Esophagus muscularis mucosa (tissue), 4 donors: Measurements from ENCODE around the gene ZNF821. TPM values are rescaled to one million over a fixed set of nuclear protein-coding genes. Genes with fewer than 3 reads are reported as not detected.
"Not testable (repeated sequence)": the region's sequence is repeated elsewhere in the genome, so short reads cannot be mapped to it uniquely, and the experiment has no call there.

Experiments
- DNase-seq: peaks from one replicate; pipeline ENCODE4 v3.0.0-alpha.2; 2017; ENCODE audit errors: extremely low spot score
- H3K27ac ChIP-seq, 4 donors: fragments of 200-600 bp; sonication (generic); replicated peaks in 1 of 4; 1 replicate in 3 of 4; 2 replicates in 1 of 4; pipeline ENCODE4 v1.5.1; 2016 to 2019; ENCODE audit warnings: mild to moderate bottlenecking in 1 of 4
- H3K27me3 ChIP-seq, 4 donors: fragments of 200-600 bp; sonication (generic); one replicate each; pipeline versions ENCODE4 v1.5.1 to v1.6.0; 2016 to 2019
- H3K36me3 ChIP-seq, 4 donors: fragments of 200-600 bp; sonication (generic); one replicate each; pipeline ENCODE4 v1.5.1; 2016 to 2019
- H3K4me1 ChIP-seq, 4 donors: fragments of 200-600 bp; sonication (generic); one replicate each; pipeline ENCODE4 v1.5.1; 2016 to 2019
- H3K4me3 ChIP-seq, 4 donors: fragments of 200-600 bp; sonication (generic); 1 replicate in 2 of 4; 2 replicates in 2 of 4; pipeline ENCODE4 v1.5.1; 2016 to 2019; ENCODE audit warnings: mild to moderate bottlenecking in 4 of 4, moderate library complexity in 1 of 4
- H3K9me3 ChIP-seq, 4 donors: fragments of 200-600 bp; sonication (generic); 1 replicate in 3 of 4; 2 replicates in 1 of 4; pipeline ENCODE4 v1.5.1; 2016 to 2019
- CTCF ChIP-seq, 3 experiments: fragments of 200-600 bp in 2 of 3; fragments of 450-650 bp in 1 of 3; sonication (generic) in 2 of 3; IDR thresholded peaks; one replicate each; pipeline ENCODE4 v1.5.1; 2017 to 2019; ENCODE audit warnings: antibody characterized with exemption in 3 of 3, mild to moderate bottlenecking in 2 of 3, moderate library complexity in 1 of 3
- EP300 ChIP-seq: sonication (generic); formaldehyde crosslinking; IDR thresholded peaks from one replicate; pipeline ENCODE4 v1.6.1; 2017; ENCODE audit warnings: antibody characterized with exemption
- POLR2A ChIP-seq: fragments of 450-650 bp; IDR thresholded peaks from one replicate; pipeline ENCODE4 v1.6.1; 2017; ENCODE audit warnings: antibody characterized with exemption, moderate library complexity, mild to moderate bottlenecking, low read depth
- POLR2AphosphoS5 ChIP-seq, 2 donors: sonication (generic); formaldehyde crosslinking; IDR thresholded peaks; one replicate each; pipeline ENCODE4 v1.6.1; 2017; ENCODE audit warnings: antibody characterized with exemption in 2 of 2
- WGBS: methylation state at CpG from one replicate; pipeline ENCODE4 v1.1.5; 2018; 5-methylcytosine and 5-hydroxymethylcytosine counted together
- intact Hi-C: fragments of 100-400 bp; cut with DNase I; formaldehyde crosslinking; loops from one replicate; pipeline ENCODE4 v1.15.1; 2023
- total RNA-seq, 4 donors: library from RNA; depleted of rRNA; stranded (reverse); fragments of >200 nt; gene quantifications; one replicate each; pipeline versions ENCODE4 v1.1.0 to v1.2.1, GENCODE V29; 2016

The ZNF821 gene
- total RNA-seq, 4 donors from 2014 or later = 2.1 to 6.5 (median 5.9) TPM

- no peak overlapping the region for H3K4me3 ChIP-seq
- 82% methylated on average over 11 of the region's 11 CpGs for WGBS
- peaks cover 24 to 60% (median 48%) of the 10 kb centered on the region in 4 donors for H3K36me3 ChIP-seq
- no peak for TF ChIP-seq POLR2A
- TF ChIP-seq POLR2AphosphoS5 (IDR thresholded peaks at IDR 0.05) = no peak
- intact Hi-C loops = no loop called here
- H3K27me3 ChIP-seq = no peaks in the 10 kb centered on the region
- H3K4me1 ChIP-seq = peaks cover 35 to 69% (median 55%) of the 10 kb centered on the region in 4 donors
- no peaks in the 10 kb centered on the region for H3K9me3 ChIP-seq
- DNase-seq = no peak
- H3K27ac ChIP-seq = no peak overlapping the region
These were observed 32.5 kb upstream of the ZNF821 start for GRCh38 chr16:71916397-71916920.

GRCh38 chr16:71915350-71915749 lies 31.4 kb upstream of the ZNF821 start:
- Histone ChIP-seq H3K4me1 (peaks cover 35 to 78% (median 64%) of the 10 kb centered on the region in 4 donors), H3K27me3 (no peaks in the 10 kb centered on the region), H3K27ac (no peak overlapping the region), H3K36me3 (peaks cover 13 to 50% (median 37%) of the 10 kb centered on the region in 4 donors), H3K4me3 (no peak overlapping the region), H3K9me3 (no peaks in the 10 kb centered on the region)
- TF ChIP-seq POLR2AphosphoS5 (IDR thresholded peaks at IDR 0.05) (no peak), EP300 (no peak), CTCF (IDR thresholded peaks at IDR 0.05) (no peak), POLR2A (no peak)
- no peak for DNase-seq
- intact Hi-C loops = no loop called here
- 87% methylated on average over 2 of the region's 2 CpGs for WGBS

GRCh38 chr16:71914802-71915201 lies 30.8 kb upstream of the ZNF821 start:
- Histone ChIP-seq H3K27me3 (no peaks in the 10 kb centered on the region), H3K4me3 (no peak overlapping the region), H3K27ac (no peak overlapping the region), H3K9me3 (no peaks in the 10 kb centered on the region), H3K36me3 (peaks cover 9 to 45% (median 32%) of the 10 kb centered on the region in 4 donors), H3K4me1 (peaks cover 35 to 81% (median 67%) of the 10 kb centered on the region in 4 donors)
- TF ChIP-seq POLR2A (no peak), POLR2AphosphoS5 (IDR thresholded peaks at IDR 0.05) (no peak), CTCF (IDR thresholded peaks at IDR 0.05) (no peak), EP300 (no peak)
- intact Hi-C loops = no loop called here
- DNase-seq = no peak
- WGBS = 47% methylated on average over 2 of the region's 2 CpGs

GRCh38 chr16:71912534-71913275 lies 28.7 kb upstream of the ZNF821 start:
- TF ChIP-seq POLR2A = no peak
- TF ChIP-seq EP300 = no peak
- TF ChIP-seq POLR2AphosphoS5 (IDR thresholded peaks at IDR 0.05) = no peak
- TF ChIP-seq CTCF (IDR thresholded peaks at IDR 0.05) = no peak
- DNase-seq = no peak
- no peak overlapping the region for H3K4me3 ChIP-seq
- WGBS = 89% methylated on average over 6 of the region's 6 CpGs
- H3K27me3 ChIP-seq = no peaks in the 10 kb centered on the region
- intact Hi-C loops = no loop called here
- H3K36me3 ChIP-seq = peaks cover 0 to 25% (median 18%) of the 10 kb centered on the region in 4 donors
- H3K4me1 ChIP-seq = peaks cover 38 to 85% (median 75%) of the 10 kb centered on the region in 4 donors
- H3K9me3 ChIP-seq = no peaks in the 10 kb centered on the region
- H3K27ac ChIP-seq = no peak overlapping the region

- no peak for DNase-seq
- Histone ChIP-seq H3K27ac (no peak overlapping the region), H3K36me3 (peaks cover 0 to 12% (median 7%) of the 10 kb centered on the region in 4 donors), H3K27me3 (no peaks in the 10 kb centered on the region), H3K4me3 (no peak overlapping the region), H3K4me1 (peaks cover 28 to 81% (median 70%) of the 10 kb centered on the region in 4 donors), H3K9me3 (no peaks in the 10 kb centered on the region)
- TF ChIP-seq CTCF (IDR thresholded peaks at IDR 0.05) (no peak), POLR2AphosphoS5 (IDR thresholded peaks at IDR 0.05) (no peak)
- 84% methylated on average over 7 of the region's 7 CpGs for WGBS
- intact Hi-C loops = no loop called here
These were observed 27.1 kb upstream of the ZNF821 start for GRCh38 chr16:71911121-71911520.

- 76% methylated on average over 6 of the region's 6 CpGs for WGBS
- H3K4me1 ChIP-seq = peaks cover 15 to 86% (median 72%) of the 10 kb centered on the region in 4 donors
These were observed 21.8 kb upstream of the ZNF821 start for GRCh38 chr16:71905765-71906164.

More at GRCh38 chr16:71905765-71906164, 21.8 kb upstream of the ZNF821 start:
- DNase-seq, H3K4me3 ChIP-seq, intact Hi-C loops, H3K27me3 ChIP-seq, H3K9me3 ChIP-seq, H3K27ac ChIP-seq, H3K36me3 ChIP-seq: not testable (repeated sequence)
